Chondrocyte (in vitro differentiated cells): ENCODE results near the gene EIPR1. TPM values are rescaled to one million over a fixed set of nuclear protein-coding genes. Genes with fewer than 3 reads are reported as not detected.

ENCODE experiments used
- DNase-seq: peaks from one replicate; pipeline ENCODE4 v3.0.0; 2021; ENCODE audit warnings: mixed read lengths, low spot score
- H3K27ac Mint-ChIP-seq: one replicate; pipeline ENCODE4 v1.8.0; 2021; ENCODE audit warnings: mild to moderate bottlenecking, moderate library complexity, mixed read lengths; ENCODE audit not compliant: unreplicated experiment
- H3K27me3 Mint-ChIP-seq: 2 replicates; pipeline ENCODE4 v1.8.0; 2021; ENCODE audit warnings: low read depth, mixed read lengths
- H3K36me3 Mint-ChIP-seq: 2 replicates; pipeline ENCODE4 v1.8.0; 2021; ENCODE audit warnings: low read depth, mixed read lengths
- H3K4me1 Mint-ChIP-seq: 2 replicates; pipeline ENCODE4 v1.8.0; 2021; ENCODE audit warnings: low read depth, mild to moderate bottlenecking, mixed read lengths
- H3K4me3 Mint-ChIP-seq: one replicate; pipeline ENCODE4 v1.8.0; 2021; ENCODE audit warnings: mild to moderate bottlenecking, moderate library complexity, mixed read lengths; ENCODE audit not compliant: unreplicated experiment
- H3K9me3 Mint-ChIP-seq: 2 replicates; pipeline ENCODE4 v1.8.0; 2021; ENCODE audit warnings: low read depth, mixed read lengths
- CTCF ChIP-seq: fragments of 200-600 bp; sonication (generic); IDR thresholded peaks from 2 replicates; pipeline ENCODE4 v1.5.0; 2021; ENCODE audit warnings: antibody characterized with exemption, mild to moderate bottlenecking, moderate library complexity
- total RNA-seq: library from RNA; stranded (reverse); gene quantifications from 3 replicates; pipeline ENCODE4 v1.2.1, GENCODE V29; 2021

Gene EIPR1
- total RNA-seq, 1 donor from 2014 or later: 18.2 TPM

- no peaks in the 10 kb centered on the region for H3K36me3 Mint-ChIP-seq
- no peaks in the 10 kb centered on the region for H3K9me3 Mint-ChIP-seq
- no peak overlapping the region for H3K4me3 Mint-ChIP-seq
- H3K27ac Mint-ChIP-seq: no peak overlapping the region
- DNase-seq: no peak
- no peaks in the 10 kb centered on the region for H3K27me3 Mint-ChIP-seq
- no peak for TF ChIP-seq CTCF
- H3K4me1 Mint-ChIP-seq: no peaks in the 10 kb centered on the region
Observed at GRCh38 chr2:3142961-3143571, 234.6 kb downstream of the EIPR1 start.

GRCh38 chr2:3142210-3142609 lies 235.4 kb downstream of the EIPR1 start:
- Mint-ChIP-seq H3K27me3 (no peaks in the 10 kb centered on the region), H3K27ac (no peak overlapping the region), H3K9me3 (no peaks in the 10 kb centered on the region), H3K4me3 (no peak overlapping the region), H3K4me1 (no peaks in the 10 kb centered on the region), H3K36me3 (no peaks in the 10 kb centered on the region)
- TF ChIP-seq CTCF: no peak
- DNase-seq: no peak

- no peak for TF ChIP-seq CTCF
- Mint-ChIP-seq H3K9me3 (no peaks in the 10 kb centered on the region), H3K36me3 (no peaks in the 10 kb centered on the region), H3K27me3 (no peaks in the 10 kb centered on the region), H3K4me1 (no peaks in the 10 kb centered on the region), H3K4me3 (no peak overlapping the region), H3K27ac (no peak overlapping the region)
- no peak for DNase-seq
Observed at GRCh38 chr2:3141696-3142095, 235.9 kb downstream of the EIPR1 start.

- Mint-ChIP-seq H3K27ac (no peak overlapping the region), H3K27me3 (no peaks in the 10 kb centered on the region), H3K9me3 (peaks cover 7% of the 10 kb centered on the region), H3K4me1 (no peaks in the 10 kb centered on the region), H3K4me3 (no peak overlapping the region), H3K36me3 (peaks cover 5% of the 10 kb centered on the region)
- no peak for DNase-seq
- TF ChIP-seq CTCF: no peak
Observed at GRCh38 chr2:3139906-3140305, 237.7 kb downstream of the EIPR1 start.

Other genes starting within 250 kb of the EIPR1 start
- gene TRAPPC12, start 1.9 kb upstream of the EIPR1 start, total RNA-seq: 71.0 to 92.9 TPM (median 73.3 TPM) in 3 replicates
- 38.0 to 51.2 TPM (median 41.8 TPM) in 3 replicates for gene ADI1, start 141.7 kb upstream of the EIPR1 start, total RNA-seq
- 28.9 to 32.7 TPM (median 29.2 TPM) in 3 replicates for gene RNASEH1, start 180.5 kb upstream of the EIPR1 start, total RNA-seq
- 724 to 826 TPM (median 808 TPM) in 3 replicates for gene RPS7, start 197.4 kb upstream of the EIPR1 start, total RNA-seq
- not detected in 3 replicates for gene COLEC11, start 217.3 kb upstream of the EIPR1 start, total RNA-seq